MG63 (cell line): ENCODE results near the gene KATNAL1. TPM values are rescaled to one million over a fixed set of nuclear protein-coding genes. Genes with fewer than 3 reads are reported as not detected.

Experiments used
- DNase-seq: peaks from one replicate; pipeline ENCODE4 v3.0.0-alpha.2; 2020
- H3K27me3 ChIP-seq: fragments of 250-450 bp; sonication (Bioruptor Pico); 2 replicates; pipeline ENCODE4 v1.5.1; 2020; ENCODE audit warnings: mild to moderate bottlenecking, moderate library complexity
- H3K36me3 ChIP-seq: fragments of 250-450 bp; sonication (Bioruptor Pico); 2 replicates; pipeline ENCODE4 v1.5.1; 2020; ENCODE audit warnings: mild to moderate bottlenecking, moderate library complexity
- H3K4me3 ChIP-seq: fragments of 250-450 bp; sonication (Bioruptor Pico); 2 replicates; pipeline ENCODE4 v1.5.1; 2020; ENCODE audit warnings: mild to moderate bottlenecking, moderate library complexity
- H3K9me3 ChIP-seq: fragments of 250-450 bp; sonication (Bioruptor Pico); 2 replicates; pipeline ENCODE4 v1.5.1; 2020; ENCODE audit warnings: mild to moderate bottlenecking, moderate library complexity
- total RNA-seq: library from RNA; depleted of rRNA; stranded (reverse); fragments of >200 nt; shearing (Covaris generic); gene quantifications from 2 replicates; pipeline ENCODE4 v1.2.3, GENCODE V29; 2014; ENCODE audit warnings: low replicate concordance; rRNA removed

The KATNAL1 gene
- total RNA-seq, 1 experiment from 2014 or later = 13.6 TPM

DNA sequence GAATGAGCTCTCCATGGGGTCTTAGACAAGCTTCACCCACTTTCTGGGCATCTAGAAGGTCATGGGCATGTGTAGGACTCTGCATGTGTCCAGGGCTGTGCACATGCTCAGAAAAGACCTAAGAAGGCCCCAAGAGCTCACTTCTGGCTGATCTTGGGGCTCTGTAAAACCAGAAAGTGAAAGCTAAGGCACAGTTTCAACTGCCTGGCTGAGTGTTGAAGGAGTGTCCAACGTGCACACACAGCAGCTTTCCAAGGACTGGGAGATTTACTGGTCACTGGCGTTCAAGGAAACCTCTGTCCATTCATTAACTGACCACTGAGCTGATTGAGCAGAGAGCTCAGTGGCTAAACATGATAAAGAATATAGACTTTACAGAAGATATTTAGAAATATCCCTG is 137.9 kb downstream of the KATNAL1 start:
- Histone ChIP-seq H3K36me3 (no peaks in the 10 kb centered on the region), H3K9me3 (no peaks in the 10 kb centered on the region), H3K4me3 (no peak overlapping the region), H3K27me3 (no peaks in the 10 kb centered on the region)
- DNase-seq = no peak

DNA sequence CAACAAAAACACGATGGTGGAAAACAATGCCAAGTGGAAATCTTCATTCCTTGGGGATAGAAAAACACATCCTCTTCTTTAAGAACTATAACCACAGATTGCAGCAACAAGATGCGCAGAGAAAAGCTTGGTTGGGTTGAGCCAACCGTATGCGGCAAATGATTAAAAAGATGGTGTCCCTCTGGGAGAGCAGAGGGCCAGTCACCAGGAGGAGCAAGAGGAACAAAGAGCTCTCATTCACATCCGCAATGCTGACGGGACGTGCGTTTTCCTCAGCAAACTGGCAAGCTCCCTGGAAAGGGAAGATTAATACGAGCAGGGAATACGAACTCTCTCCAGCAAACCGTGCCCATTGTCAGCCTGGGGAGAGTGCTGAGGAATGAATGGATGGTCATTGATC is 141.6 kb downstream of the KATNAL1 start:
- Histone ChIP-seq H3K36me3 (no peaks in the 10 kb centered on the region), H3K4me3 (no peak overlapping the region), H3K27me3 (no peaks in the 10 kb centered on the region), H3K9me3 (no peaks in the 10 kb centered on the region)
- no peak for DNase-seq

DNA sequence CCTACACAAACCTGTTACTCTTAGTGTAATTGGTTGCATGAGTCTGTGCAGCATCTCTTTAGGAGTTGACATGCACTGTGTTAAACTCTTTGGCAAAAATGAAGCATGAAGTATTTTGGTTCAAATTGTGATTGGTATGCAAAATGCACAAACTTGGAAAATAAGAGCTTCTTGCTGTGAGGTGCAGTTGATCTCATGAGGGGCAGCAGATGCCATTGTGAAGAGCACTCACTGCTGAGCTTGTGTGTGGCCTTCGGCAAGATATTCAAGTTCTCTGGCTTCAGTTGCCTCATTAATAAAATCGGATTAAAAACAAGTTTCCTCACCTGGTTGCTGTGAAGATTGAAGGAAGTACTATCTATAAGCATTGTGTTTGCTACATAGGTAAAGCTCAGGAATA is 142.3 kb downstream of the KATNAL1 start:
- Histone ChIP-seq H3K4me3 (no peak overlapping the region), H3K36me3 (no peaks in the 10 kb centered on the region), H3K9me3 (no peaks in the 10 kb centered on the region), H3K27me3 (no peaks in the 10 kb centered on the region)
- no peak for DNase-seq

DNA sequence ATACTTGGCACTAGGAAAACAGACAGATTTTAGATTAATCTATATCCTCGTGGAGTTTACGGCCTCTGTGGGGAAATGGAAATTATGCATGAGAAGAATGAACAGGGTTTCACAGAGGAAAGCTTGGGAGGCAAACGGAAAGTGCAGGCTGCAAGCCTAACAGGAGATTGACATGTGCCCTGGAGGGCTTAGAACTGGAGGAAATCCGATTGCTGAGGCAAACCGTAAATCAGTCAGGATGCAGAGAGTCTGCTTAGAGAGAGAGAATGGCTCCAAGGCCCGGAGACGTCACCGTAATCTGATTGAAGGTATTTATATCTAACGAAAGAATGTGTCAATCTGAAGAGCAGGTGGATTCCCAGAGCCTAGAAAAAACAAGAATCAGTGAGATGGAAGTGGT is 143.2 kb downstream of the KATNAL1 start:
- H3K9me3 ChIP-seq = no peaks in the 10 kb centered on the region
- no peaks in the 10 kb centered on the region for H3K36me3 ChIP-seq
- H3K4me3 ChIP-seq = no peak overlapping the region
- no peak for DNase-seq
- no peaks in the 10 kb centered on the region for H3K27me3 ChIP-seq

DNA sequence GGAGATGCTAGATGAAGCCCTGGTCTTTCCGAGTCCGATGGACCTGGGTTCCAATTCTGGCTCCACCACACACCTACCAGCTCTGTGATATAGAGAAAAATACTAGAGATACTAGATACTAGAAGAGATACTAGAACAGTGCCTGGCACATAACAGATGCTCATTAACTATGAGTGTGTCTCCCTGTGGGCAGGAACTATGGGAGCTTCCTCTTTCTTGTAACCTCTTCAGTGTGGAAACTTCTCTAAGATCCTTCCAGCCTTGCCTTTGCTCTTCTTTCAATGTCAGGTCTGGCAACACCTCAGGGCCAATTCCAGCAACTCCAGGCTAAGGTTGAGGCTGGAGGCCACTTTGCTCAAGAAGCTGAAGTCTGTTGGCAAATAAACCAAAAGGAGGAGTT is 143.9 kb downstream of the KATNAL1 start:
- no peak for DNase-seq
- H3K4me3 ChIP-seq = no peak overlapping the region
- H3K9me3 ChIP-seq = no peaks in the 10 kb centered on the region
- H3K27me3 ChIP-seq = no peaks in the 10 kb centered on the region
- H3K36me3 ChIP-seq = no peaks in the 10 kb centered on the region

DNA sequence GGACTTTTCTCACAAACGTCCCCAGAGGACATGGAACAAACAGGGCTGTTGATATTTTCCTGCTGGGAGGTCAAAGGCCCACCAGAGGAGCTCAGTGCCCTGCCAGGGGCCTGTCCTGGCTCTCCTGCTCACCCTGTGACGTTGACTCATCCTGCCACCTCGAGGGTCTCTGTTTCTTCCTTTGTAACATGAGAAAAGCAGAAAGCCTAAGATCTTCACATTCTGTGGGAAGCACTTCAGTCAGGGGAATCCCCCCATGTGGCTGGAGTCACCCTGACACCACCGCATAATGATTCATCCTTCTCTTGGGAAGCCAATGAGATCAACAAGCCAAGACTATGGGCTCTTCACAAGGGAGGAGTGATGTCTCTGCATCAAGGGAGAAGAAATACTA is 147.9 kb downstream of the KATNAL1 start:
- no peaks in the 10 kb centered on the region for H3K9me3 ChIP-seq
- no peaks in the 10 kb centered on the region for H3K36me3 ChIP-seq
- no peak overlapping the region for H3K4me3 ChIP-seq
- no peaks in the 10 kb centered on the region for H3K27me3 ChIP-seq
- peak; percentile 58 for DNase-seq

DNA sequence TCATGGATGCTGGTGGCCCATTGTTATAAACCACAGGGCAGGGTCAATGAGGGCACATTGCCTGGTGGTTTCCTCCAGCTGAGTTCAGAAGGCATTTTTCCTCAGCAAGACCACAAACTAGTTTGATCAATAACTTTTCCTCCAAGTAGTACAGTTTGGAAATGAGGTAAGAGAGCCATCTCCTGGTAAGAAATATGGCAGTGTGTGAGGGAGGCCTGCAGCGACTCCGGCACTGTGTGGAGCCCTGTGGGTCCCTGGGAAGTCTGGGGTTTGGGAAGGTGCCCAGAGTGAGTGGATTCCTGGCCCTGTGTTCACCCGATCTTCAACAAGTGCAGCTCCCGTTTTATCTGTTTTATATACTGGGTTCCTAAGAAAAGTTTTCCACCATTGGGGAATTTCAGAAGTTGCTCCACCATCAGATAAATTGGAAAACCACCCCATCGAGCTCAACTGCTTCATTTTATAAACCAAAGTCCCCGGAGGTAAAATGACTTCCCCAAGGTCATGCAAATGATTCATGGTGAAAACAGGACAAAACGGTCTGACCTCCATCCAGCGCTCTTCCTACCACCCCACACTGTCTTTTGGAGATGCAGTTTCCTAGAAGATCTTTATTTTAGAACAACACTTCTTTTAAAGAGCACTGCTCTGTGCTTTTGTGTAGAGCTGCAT is 148.4 kb downstream of the KATNAL1 start:
- no peaks in the 10 kb centered on the region for H3K36me3 ChIP-seq
- H3K9me3 ChIP-seq = no peaks in the 10 kb centered on the region
- H3K27me3 ChIP-seq = no peaks in the 10 kb centered on the region
- peak; percentile 52 for DNase-seq
- H3K4me3 ChIP-seq = no peak overlapping the region

DNA sequence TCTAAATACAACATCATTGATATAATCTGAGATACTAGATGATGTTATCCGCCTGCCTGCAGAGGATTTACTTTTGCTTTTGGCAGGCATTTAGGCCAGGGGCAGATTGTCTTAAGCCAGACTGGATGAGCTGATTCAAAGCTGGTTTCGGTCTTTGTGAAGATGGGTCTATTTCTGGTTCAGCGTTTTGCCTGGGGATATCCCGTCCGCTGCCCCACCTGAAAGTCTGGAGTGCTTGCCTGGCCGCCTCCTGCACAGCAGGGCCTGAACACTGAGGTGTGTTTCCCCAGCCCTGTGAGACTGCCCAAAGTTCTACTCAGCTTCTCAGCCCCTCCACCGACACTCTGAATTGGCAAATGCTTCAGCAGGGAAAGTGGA is 149.7 kb downstream of the KATNAL1 start:
- no peak for DNase-seq
- H3K27me3 ChIP-seq = no peaks in the 10 kb centered on the region
- no peak overlapping the region for H3K4me3 ChIP-seq
- no peaks in the 10 kb centered on the region for H3K9me3 ChIP-seq
- H3K36me3 ChIP-seq = no peaks in the 10 kb centered on the region

DNA sequence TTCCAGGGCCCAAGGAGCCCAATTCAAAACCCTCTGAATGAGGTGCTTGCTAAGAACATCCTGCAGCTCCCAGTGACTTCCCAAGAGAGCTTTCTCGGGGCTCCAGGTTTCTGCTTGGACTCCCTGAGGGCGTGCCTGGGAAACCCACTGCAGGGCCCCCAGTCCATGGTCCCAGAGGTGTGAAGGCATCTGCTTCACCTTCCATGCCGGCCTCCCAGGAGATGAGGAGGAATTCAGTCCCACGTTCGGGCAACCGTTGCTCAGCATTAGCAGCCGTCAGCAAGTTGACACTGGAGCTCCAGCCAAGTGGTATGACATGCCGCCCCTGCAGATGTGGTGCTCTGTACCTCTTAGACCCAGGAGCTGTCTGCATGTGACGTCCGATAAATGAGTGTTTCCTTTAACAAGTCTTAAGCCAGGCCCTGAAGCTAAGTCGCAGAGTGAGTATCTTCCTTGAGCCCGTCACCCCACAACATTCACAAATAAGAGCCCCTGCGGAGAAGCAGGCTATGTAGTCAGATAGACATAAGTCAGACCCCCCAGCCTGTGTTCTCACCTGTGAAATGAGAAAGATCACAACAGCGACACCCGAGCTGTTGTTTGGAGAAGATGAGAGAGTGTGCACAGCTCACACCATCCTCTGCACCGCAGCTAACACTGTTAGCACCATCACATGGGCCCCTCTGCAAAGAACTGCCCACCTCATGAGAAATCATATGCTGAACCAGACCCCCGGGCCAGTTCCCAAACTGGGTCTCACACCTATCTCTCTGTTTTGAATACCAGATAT is 150.3 kb downstream of the KATNAL1 start:
- Histone ChIP-seq H3K27me3 (no peaks in the 10 kb centered on the region), H3K4me3 (no peak overlapping the region), H3K9me3 (no peaks in the 10 kb centered on the region), H3K36me3 (no peaks in the 10 kb centered on the region)
- DNase-seq = no peak

DNA sequence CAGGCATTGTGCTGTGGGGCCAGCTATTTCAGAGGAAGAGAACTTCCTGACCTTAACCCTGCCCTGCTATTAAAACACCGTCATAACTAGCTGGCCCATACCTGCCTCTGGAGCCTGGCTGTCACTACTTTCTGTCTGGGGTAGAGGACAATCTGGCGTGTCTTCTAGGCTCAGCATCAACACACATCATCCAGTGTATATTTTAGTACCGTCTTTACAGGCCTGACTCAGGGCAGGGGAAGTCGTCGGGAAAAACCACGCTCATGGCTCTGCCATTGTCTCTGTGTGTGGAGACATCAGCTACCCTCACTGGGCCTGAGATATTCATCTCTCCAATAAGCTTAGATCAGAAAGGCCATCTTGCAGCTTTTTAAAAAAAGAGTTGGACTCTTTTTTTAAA is 151.1 kb downstream of the KATNAL1 start:
- no peak for DNase-seq
- H3K27me3 ChIP-seq = no peaks in the 10 kb centered on the region
- H3K9me3 ChIP-seq = no peaks in the 10 kb centered on the region
- no peaks in the 10 kb centered on the region for H3K36me3 ChIP-seq
- H3K4me3 ChIP-seq = no peak overlapping the region

DNA sequence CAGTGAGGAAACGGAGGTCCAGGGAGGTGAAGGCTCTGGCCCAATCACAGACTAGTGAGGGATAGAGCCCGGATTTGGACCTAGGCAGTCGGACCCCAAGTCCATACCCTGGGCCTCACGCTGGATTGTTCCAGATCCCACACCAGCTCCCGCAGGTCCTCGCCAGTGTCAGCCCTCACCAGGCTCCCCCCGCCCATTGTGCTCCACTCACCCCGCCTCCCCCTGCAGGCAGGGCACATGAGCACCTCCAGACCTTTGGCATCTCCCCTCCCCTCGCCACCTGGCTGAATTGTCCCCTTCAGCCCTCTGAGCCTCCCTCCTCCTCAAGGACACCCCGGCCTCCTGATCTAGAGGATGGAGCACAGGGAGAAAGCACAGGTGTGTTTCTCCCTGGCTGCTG is 152.4 kb downstream of the KATNAL1 start:
- Histone ChIP-seq H3K27me3 (no peaks in the 10 kb centered on the region), H3K36me3 (no peaks in the 10 kb centered on the region), H3K4me3 (no peak overlapping the region), H3K9me3 (no peaks in the 10 kb centered on the region)
- no peak for DNase-seq

DNA sequence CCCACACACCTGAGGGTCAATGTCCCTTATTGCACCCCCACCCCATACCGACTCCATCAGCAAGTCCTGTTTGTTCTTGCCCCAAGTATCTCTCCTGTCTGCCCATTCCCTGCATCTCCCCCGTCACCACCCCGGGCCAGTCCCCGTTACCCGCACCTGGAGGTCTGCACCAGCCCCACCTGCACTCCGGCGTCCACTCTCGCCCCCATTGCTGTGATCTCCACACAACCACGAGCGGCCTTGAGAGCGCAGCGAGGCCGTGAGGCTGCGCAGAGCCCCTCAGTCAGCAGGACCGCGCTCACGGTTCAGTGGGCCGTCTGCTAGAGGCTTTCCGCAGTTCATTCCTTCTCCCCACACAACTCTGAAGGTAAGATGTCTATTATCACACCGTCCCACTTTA is 152.8 kb downstream of the KATNAL1 start:
- DNase-seq = no peak
- Histone ChIP-seq H3K9me3 (no peaks in the 10 kb centered on the region), H3K4me3 (no peak overlapping the region), H3K36me3 (no peaks in the 10 kb centered on the region), H3K27me3 (no peaks in the 10 kb centered on the region)

DNA sequence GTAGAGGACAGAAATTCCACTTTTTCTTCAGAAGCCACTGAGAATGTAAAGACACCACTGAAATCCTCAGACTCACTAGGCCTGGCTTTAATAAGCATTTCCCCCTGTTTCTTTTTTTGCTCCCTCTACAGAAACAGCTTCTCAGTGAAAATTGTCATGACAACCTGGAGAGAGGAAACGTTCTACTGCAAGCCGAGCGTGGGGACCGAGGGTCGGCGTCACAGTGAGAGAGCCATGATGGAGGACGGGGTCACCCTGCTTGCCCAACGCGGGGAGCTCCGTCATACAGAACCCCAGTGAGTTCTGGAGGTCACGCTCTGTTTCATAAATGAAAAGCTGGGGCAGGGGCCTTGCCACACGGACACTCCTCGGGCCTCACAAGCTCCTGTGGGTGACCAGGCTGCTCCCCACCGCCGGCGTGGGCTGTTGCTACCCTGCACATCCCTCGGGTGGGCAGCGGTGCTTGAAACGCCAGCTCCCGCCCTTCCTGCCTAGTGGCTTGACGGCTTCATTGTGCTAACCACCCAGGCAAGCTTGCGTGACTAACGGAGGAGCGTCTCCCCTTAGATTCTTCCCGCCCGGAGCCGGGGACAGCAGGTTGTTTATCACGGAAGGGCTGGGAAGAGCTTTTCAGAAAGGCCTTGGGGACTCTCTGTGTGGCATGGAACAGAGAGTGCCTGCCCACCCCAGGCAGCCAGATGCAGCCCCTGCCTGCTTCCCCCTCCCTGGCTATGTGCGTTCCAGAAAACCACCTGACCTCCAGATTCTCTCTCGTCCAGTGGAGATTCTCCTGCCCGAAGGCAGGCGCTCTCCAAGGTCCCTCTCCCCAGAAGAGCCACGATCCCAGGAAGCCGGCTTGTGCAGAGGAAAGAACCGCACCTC is 153.6 kb downstream of the KATNAL1 start:
- DNase-seq = no peak
- H3K4me3 ChIP-seq = no peak overlapping the region
- no peaks in the 10 kb centered on the region for H3K36me3 ChIP-seq
- no peaks in the 10 kb centered on the region for H3K9me3 ChIP-seq
- H3K27me3 ChIP-seq = no peaks in the 10 kb centered on the region

Other genes starting within 250 kb of the KATNAL1 start
- not detected in 2 replicates for gene UBE2L5, start 114.9 kb upstream of the KATNAL1 start, total RNA-seq
- 638 and 1,413 TPM in 2 replicates for gene HMGB1, start 158.4 kb upstream of the KATNAL1 start, total RNA-seq